B cell (primary cell): ENCODE measurements around the gene MIOX. TPM values are rescaled to one million over a fixed set of nuclear protein-coding genes. Genes with fewer than 3 reads are reported as not detected.
A peak's percentile ranks its signal among the peaks of the same experiment; 100 is the strongest.

Experiments
- ATAC-seq: fragments of 200-7000 bp; cut with Tn5 transposase; one replicate; pipeline ENCODE4 v1.10.0; 2021; ENCODE audit warnings: low read depth, mild to moderate bottlenecking, moderate number of reproducible peaks, moderate library complexity
- CTCF ChIA-PET: fragments of 350-600 bp; sonication (Branson Sonifier 250); formaldehyde crosslinking; loops from one replicate; lab custom pipeline; 2021; ENCODE audit warnings: antibody characterized with exemption, inconsistent platforms; lab: Charles Lee
- POLR2A ChIA-PET: fragments of 350-600 bp; sonication (Branson Sonifier 250); formaldehyde crosslinking; loops from one replicate; lab custom pipeline; 2021; ENCODE audit warnings: antibody characterized with exemption; lab: Charles Lee
- DNase-seq: peaks from one replicate; pipeline ENCODE4 v3.0.0; 2013
- H2AFZ ChIP-seq: 2 replicates; pipeline ENCODE4 v1.6.1; 2012; ENCODE audit warnings: mild to moderate bottlenecking, low read depth, low read length; ENCODE audit not compliant: insufficient read depth, poor library complexity, severe bottlenecking
- H3K27ac ChIP-seq, 2 donors: 1 replicate in 1 of 2; 2 replicates in 1 of 2; pipeline ENCODE4 v1.5.1; 2012 to 2013; ENCODE audit warnings: low read length in 2 of 2, mild to moderate bottlenecking in 2 of 2, moderate library complexity in 1 of 2
- H3K27me3 ChIP-seq, 4 experiments: fragments of 200-600 bp in 1 of 4; sonication (generic) in 1 of 4; replicated peaks in 1 of 4; 1 replicate in 2 of 4; 2 replicates in 2 of 4; pipeline versions ENCODE4 v1.6.1 to v1.7.0; 2013 to 2016; ENCODE audit warnings: low read length in 3 of 4, mild to moderate bottlenecking in 2 of 4, mixed read lengths in 1 of 4, moderate library complexity in 1 of 4; ENCODE audit not compliant: insufficient read depth in 4 of 4, control insufficient read depth in 3 of 4; ENCODE audit errors: control extremely low read depth in 1 of 4
- H3K36me3 ChIP-seq, 2 experiments: replicated peaks in 1 of 2; 1 replicate in 1 of 2; 2 replicates in 1 of 2; pipeline versions ENCODE4 v1.6.1 to v1.7.1; 2013; ENCODE audit warnings: low read length in 1 of 2; ENCODE audit not compliant: insufficient read depth in 2 of 2, control insufficient read depth in 1 of 2; ENCODE audit errors: control extremely low read depth in 1 of 2, extremely low read depth in 1 of 2
- H3K4me1 ChIP-seq, 2 donors: fragments of 200-600 bp in 1 of 2; sonication (generic) in 1 of 2; 1 replicate in 1 of 2; 2 replicates in 1 of 2; pipeline versions ENCODE4 v1.5.1 to v1.6.1; 2013 to 2017; ENCODE audit warnings: low read length in 2 of 2; ENCODE audit not compliant: control insufficient read depth in 2 of 2, insufficient read depth in 2 of 2
- H3K4me2 ChIP-seq: replicated peaks from 2 replicates; pipeline ENCODE3; 2012; ENCODE audit warnings: mild to moderate bottlenecking, low read depth, low read length; ENCODE audit not compliant: poor library complexity, severe bottlenecking
- H3K4me3 ChIP-seq, 5 experiments: fragments of 200-600 bp in 1 of 5; sonication (generic) in 1 of 5; 1 replicate in 3 of 5; 2 replicates in 2 of 5; pipeline versions ENCODE4 v1.5.1 to v1.7.0; 2011 to 2016; ENCODE audit warnings: low read length in 4 of 5, mild to moderate bottlenecking in 4 of 5, low read depth in 2 of 5, control low read depth in 1 of 5, moderate library complexity in 1 of 5; ENCODE audit not compliant: insufficient read depth in 1 of 5; ENCODE audit errors: control extremely low read depth in 1 of 5, extremely low read depth in 1 of 5
- H3K79me2 ChIP-seq: fragments of 200-600 bp; sonication (generic); one replicate; pipeline ENCODE4 v1.6.0; 2016; ENCODE audit warnings: low read length; ENCODE audit not compliant: control insufficient read depth, insufficient read depth
- H3K9ac ChIP-seq: fragments of 200-600 bp; sonication (generic); 2 replicates; pipeline ENCODE4 v1.6.1; 2017; ENCODE audit warnings: mild to moderate bottlenecking, low read length, moderate library complexity
- H3K9me3 ChIP-seq, 3 donors: one replicate each; pipeline versions ENCODE4 v1.6.1 to v1.7.1; 2013; ENCODE audit warnings: low read length in 2 of 3; ENCODE audit not compliant: control insufficient read depth in 2 of 3, insufficient read depth in 1 of 3; ENCODE audit errors: control extremely low read depth in 1 of 3
- H4K20me1 ChIP-seq: 2 replicates; pipeline ENCODE4 v1.6.0; 2012; ENCODE audit warnings: mild to moderate bottlenecking, low read length; ENCODE audit not compliant: insufficient read depth, control insufficient read depth, poor library complexity, severe bottlenecking
- H3K27ac Mint-ChIP-seq: one replicate; pipeline ENCODE4 v1.8.0; 2021; ENCODE audit warnings: mixed read lengths
- H3K27me3 Mint-ChIP-seq: one replicate; pipeline ENCODE4 v1.8.0; 2021; ENCODE audit warnings: mixed read lengths
- H3K4me1 Mint-ChIP-seq: one replicate; pipeline ENCODE4 v1.8.0; 2021; ENCODE audit warnings: mixed read lengths
- H3K4me3 Mint-ChIP-seq: one replicate; pipeline ENCODE4 v1.8.0; 2021; ENCODE audit warnings: mixed read lengths
- H3K9me3 Mint-ChIP-seq: one replicate; pipeline ENCODE4 v1.8.0; 2022; ENCODE audit warnings: mixed read lengths; ENCODE audit not compliant: insufficient read depth
- EZH2 ChIP-seq: IDR thresholded peaks from 2 replicates; pipeline ENCODE4 v1.6.1; 2012; ENCODE audit warnings: borderline replicate concordance, low read depth, mild to moderate bottlenecking, moderate library complexity, low read length; ENCODE audit not compliant: insufficient read depth, poor library complexity, severe bottlenecking
- WGBS: methylation state at CpG from one replicate; pipeline ENCODE4 v1.1.5; 2013; ENCODE audit warnings: missing lambda C conversion rate; ENCODE audit not compliant: insufficient coverage; 5-methylcytosine and 5-hydroxymethylcytosine counted together
- intact Hi-C: fragments of 100-400 bp; cut with micrococcal nuclease; formaldehyde crosslinking; loops from one replicate; pipeline ENCODE4 v1.10.0; 2022
- polyA plus RNA-seq: library from polyadenylated mRNA; depleted of rRNA; stranded (reverse); fragments of >200 nt; gene quantifications from 2 replicates; pipeline ENCODE4 v1.2.3, GENCODE V29; 2012
- total RNA-seq, 2 donors: library from RNA; stranded (reverse); fragments of 120-200 nt in 1 of 2; gene quantifications; 1 replicate in 1 of 2; 2 replicates in 1 of 2; pipeline versions ENCODE4 v1.2.3 to v1.2.4, GENCODE V29; 2013 to 2022
- TF ChIP-seq, protein P1 (sequence below): fragments of 200-600 bp; IDR thresholded peaks from one replicate; pipeline ENCODE4 v1.8.0; 2022; ENCODE audit warnings: antibody characterized with exemption, mild to moderate bottlenecking

MIOX gene
- total and polyA plus RNA-seq, 2 donors (not counting 1 experiment from before 2014, with no cell fraction given): 0.88 TPM; not detected in 1

DNA sequence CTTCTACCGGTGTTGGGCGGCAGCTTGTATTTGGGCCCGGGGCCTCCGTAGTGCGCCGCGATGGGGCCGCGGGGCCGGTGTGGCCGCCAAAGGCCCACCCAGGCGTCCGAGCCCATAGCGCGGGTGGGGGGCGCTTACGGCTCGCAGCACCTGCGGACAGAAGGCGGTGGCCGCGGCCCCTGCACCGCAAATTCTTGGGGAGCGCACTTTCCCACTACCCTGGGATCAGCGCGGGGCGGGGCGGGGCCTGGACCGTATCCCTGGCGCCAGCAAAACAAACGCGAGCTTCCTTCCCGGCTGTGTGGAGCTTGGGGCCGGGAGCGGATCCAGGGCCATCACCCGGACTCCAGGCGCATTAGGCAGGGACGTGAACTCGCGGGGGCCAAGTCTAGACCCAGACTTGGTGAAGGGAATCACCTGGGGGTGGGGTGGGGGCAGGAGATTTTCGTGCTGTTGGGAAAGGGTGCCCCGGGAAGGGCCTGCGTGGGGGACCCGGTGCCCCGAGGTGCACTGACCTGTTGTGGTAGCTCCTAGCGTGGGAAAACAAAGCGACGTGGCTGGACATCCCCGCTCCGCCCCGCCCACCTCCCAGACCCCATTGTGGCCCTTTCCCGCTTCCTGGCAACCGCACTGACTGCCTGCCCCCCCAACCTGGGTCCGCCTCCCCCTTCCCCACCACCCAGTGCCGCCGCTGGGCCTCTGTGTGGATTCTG lies 45.5 kb downstream of the MIOX start:
- Histone ChIP-seq H4K20me1 (no peaks in the 10 kb centered on the region), H2AFZ (peak overlapping the region; percentile 62), H3K27ac (peak overlapping the region; percentile 99 to 100), H3K27me3 (no peaks in the 10 kb centered on the region), H3K9ac (peak overlapping the region; percentile 97), H3K9me3 (peaks cover 0 to 9% (median 0%) of the 10 kb centered on the region in 3 donors), H3K4me2 (peak overlapping the region; percentile 84), H3K4me1 (peaks cover 18 to 65% of the 10 kb centered on the region in 2 donors), H3K4me3 (peak overlapping the region in 4 of 5 experiments; percentile 87 to 95 (median 95)), H3K36me3 (no peaks in the 10 kb centered on the region), H3K79me2 (peaks cover 17% of the 10 kb centered on the region)
- no peak for DNase-seq
- intact Hi-C loops: loop anchor here (1.0 kb wide), 3 partner anchors 7 to 89 kb away; partner anchors contain the start of gene SYCE3
- ChIA-PET POLR2A (interaction anchor here (0.6 to 4.6 kb wide), 10 partner anchors 8 to 578 kb away, joined by 3 to 40 read pairs (median 6); partner anchors contain the start of genes LMF2, NCAPH2 and SYCE3), CTCF (interaction anchor here (0.8 to 2.1 kb wide), 2 partner anchors 9 to 93 kb away, joined by 3 to 7 read pairs; no protein-coding TSS in a partner anchor)
- Mint-ChIP-seq H3K27ac (peak overlapping the region; percentile 99), H3K4me3 (peak overlapping the region; percentile 95), H3K4me1 (peaks cover 51% of the 10 kb centered on the region), H3K9me3 (no peaks in the 10 kb centered on the region), H3K27me3 (no peaks in the 10 kb centered on the region)
- TF ChIP-seq, protein P1, sequence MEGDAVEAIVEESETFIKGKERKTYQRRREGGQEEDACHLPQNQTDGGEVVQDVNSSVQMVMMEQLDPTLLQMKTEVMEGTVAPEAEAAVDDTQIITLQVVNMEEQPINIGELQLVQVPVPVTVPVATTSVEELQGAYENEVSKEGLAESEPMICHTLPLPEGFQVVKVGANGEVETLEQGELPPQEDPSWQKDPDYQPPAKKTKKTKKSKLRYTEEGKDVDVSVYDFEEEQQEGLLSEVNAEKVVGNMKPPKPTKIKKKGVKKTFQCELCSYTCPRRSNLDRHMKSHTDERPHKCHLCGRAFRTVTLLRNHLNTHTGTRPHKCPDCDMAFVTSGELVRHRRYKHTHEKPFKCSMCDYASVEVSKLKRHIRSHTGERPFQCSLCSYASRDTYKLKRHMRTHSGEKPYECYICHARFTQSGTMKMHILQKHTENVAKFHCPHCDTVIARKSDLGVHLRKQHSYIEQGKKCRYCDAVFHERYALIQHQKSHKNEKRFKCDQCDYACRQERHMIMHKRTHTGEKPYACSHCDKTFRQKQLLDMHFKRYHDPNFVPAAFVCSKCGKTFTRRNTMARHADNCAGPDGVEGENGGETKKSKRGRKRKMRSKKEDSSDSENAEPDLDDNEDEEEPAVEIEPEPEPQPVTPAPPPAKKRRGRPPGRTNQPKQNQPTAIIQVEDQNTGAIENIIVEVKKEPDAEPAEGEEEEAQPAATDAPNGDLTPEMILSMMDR: no peak
- no peak for TF ChIP-seq EZH2
- ATAC-seq: no peak
- WGBS: 2% methylated on average over 46 of the region's 56 CpGs
